HEK293 (cell line): ENCODE data around the gene SLC25A24.

Source experiments
- CTCF ChIA-PET: fragments of 350-600 bp; formaldehyde crosslinking; extraction: SDS; loops from one replicate; lab custom pipeline; 2021; ENCODE audit warnings: antibody characterized with exemption; lab: Yijun Ruan, JAX
- POLR2A ChIA-PET: fragments of 300-600 bp; formaldehyde crosslinking; extraction: SDS; loops from one replicate; lab custom pipeline; 2020; ENCODE audit warnings: antibody characterized with exemption, inconsistent platforms; lab: Yijun Ruan, JAX
- H3K27ac ChIP-seq: fragments of 200-500 bp; sonication (Bioruptor generic); 2 replicates; pipeline ENCODE4 v1.5.1; 2014; ENCODE audit warnings: low read depth, low read length, control low read depth, inconsistent platforms; ENCODE audit errors: extremely low read depth
- H3K36me3 ChIP-seq, 2 experiments: fragments of 200-500 bp in 1 of 2; sonication (Bioruptor generic) in 1 of 2; 1 replicate in 1 of 2; 2 replicates in 1 of 2; pipeline ENCODE4 v1.5.1; 2014 to 2017; ENCODE audit warnings: inconsistent platforms in 2 of 2, low read length in 2 of 2; ENCODE audit not compliant: control insufficient read depth in 2 of 2, insufficient read depth in 1 of 2
- H3K4me1 ChIP-seq: fragments of 200-500 bp; sonication (Bioruptor generic); 2 replicates; pipeline ENCODE4 v1.5.1; 2014; ENCODE audit warnings: mild to moderate bottlenecking, low read length, inconsistent platforms; ENCODE audit not compliant: control insufficient read depth, insufficient read depth
- H3K4me3 ChIP-seq: 2 replicates; pipeline ENCODE4 v1.5.1; 2011; ENCODE audit warnings: low read depth, mild to moderate bottlenecking, control low read depth, low read length, moderate library complexity
- H3K9me3 ChIP-seq: fragments of 200-500 bp; sonication (Bioruptor generic); 2 replicates; pipeline ENCODE4 v1.5.1; 2014; ENCODE audit warnings: low read depth, low read length, inconsistent platforms; ENCODE audit not compliant: control insufficient read depth, insufficient read depth
- BCL11A ChIP-seq: fragments of 450-650 bp; formaldehyde crosslinking; IDR thresholded peaks from 2 replicates; pipeline ENCODE4 v1.5.1; 2016; ENCODE audit warnings: low read depth, missing biosample characterization, missing genetic modification characterization
- GLIS1 ChIP-seq: fragments of 450-650 bp; formaldehyde crosslinking; IDR thresholded peaks from 2 replicates; pipeline ENCODE4 v1.5.1; 2016; ENCODE audit warnings: missing biosample characterization, missing genetic modification characterization
- HOXC10 ChIP-seq: sonication (generic); formaldehyde crosslinking; IDR thresholded peaks from 2 replicates; pipeline ENCODE4 v1.8.1; 2023; ENCODE audit warnings: mild to moderate bottlenecking, missing genetic modification reagents
- MZF1 ChIP-seq: fragments of 450-650 bp; formaldehyde crosslinking; IDR thresholded peaks from 2 replicates; pipeline ENCODE4 v1.5.1; 2017; ENCODE audit warnings: missing biosample characterization, missing genetic modification characterization, borderline replicate concordance
- PRDM2 ChIP-seq: fragments of 450-650 bp; formaldehyde crosslinking; IDR thresholded peaks from 2 replicates; pipeline ENCODE4 v1.5.1; 2016; ENCODE audit warnings: missing biosample characterization, missing genetic modification characterization, borderline replicate concordance
- SCRT2 ChIP-seq: fragments of 450-650 bp; formaldehyde crosslinking; IDR thresholded peaks from 2 replicates; pipeline ENCODE4 v1.5.1; 2016; ENCODE audit warnings: missing biosample characterization, missing genetic modification characterization
- ZNF121 ChIP-seq: fragments of 450-650 bp; formaldehyde crosslinking; IDR thresholded peaks from 2 replicates; pipeline ENCODE4 v1.5.1; 2016; ENCODE audit warnings: missing biosample characterization, missing genetic modification characterization
- ZNF133 ChIP-seq: fragments of 450-650 bp; formaldehyde crosslinking; IDR thresholded peaks from 2 replicates; pipeline ENCODE4 v1.5.1; 2016; ENCODE audit warnings: missing biosample characterization, missing genetic modification characterization
- ZNF146 ChIP-seq: fragments of 450-650 bp; formaldehyde crosslinking; IDR thresholded peaks from 2 replicates; pipeline ENCODE4 v1.5.1; 2016; ENCODE audit warnings: missing biosample characterization, missing genetic modification characterization
- ZNF148 ChIP-seq: fragments of 450-650 bp; formaldehyde crosslinking; IDR thresholded peaks from 2 replicates; pipeline ENCODE4 v1.5.0; 2017; ENCODE audit warnings: missing biosample characterization, missing genetic modification characterization, borderline replicate concordance
- ZNF169 ChIP-seq: fragments of 450-650 bp; formaldehyde crosslinking; IDR thresholded peaks from 2 replicates; pipeline ENCODE4 v1.5.1; 2016; ENCODE audit warnings: missing biosample characterization, missing genetic modification characterization
- ZNF26 ChIP-seq: fragments of 450-650 bp; formaldehyde crosslinking; IDR thresholded peaks from 2 replicates; pipeline ENCODE4 v1.5.1; 2016; ENCODE audit warnings: missing biosample characterization, missing genetic modification characterization
- ZNF324 ChIP-seq: fragments of 450-650 bp; formaldehyde crosslinking; IDR thresholded peaks from 2 replicates; pipeline ENCODE4 v1.5.1; 2016; ENCODE audit warnings: missing biosample characterization, missing genetic modification characterization
- ZNF530 ChIP-seq: fragments of 450-650 bp; formaldehyde crosslinking; IDR thresholded peaks from 2 replicates; pipeline ENCODE4 v1.5.1; 2016; ENCODE audit warnings: low read depth, missing biosample characterization, missing genetic modification characterization
- ZNF548 ChIP-seq: fragments of 450-650 bp; formaldehyde crosslinking; IDR thresholded peaks from 2 replicates; pipeline ENCODE4 v1.5.1; 2016; ENCODE audit warnings: missing biosample characterization, missing genetic modification characterization
- ZNF639 ChIP-seq: fragments of 450-650 bp; formaldehyde crosslinking; IDR thresholded peaks from 2 replicates; pipeline ENCODE4 v1.5.1; 2016; ENCODE audit warnings: missing biosample characterization, missing genetic modification characterization
- ZNF701 ChIP-seq: fragments of 450-650 bp; formaldehyde crosslinking; IDR thresholded peaks from 2 replicates; pipeline ENCODE4 v1.5.1; 2016; ENCODE audit warnings: missing biosample characterization, missing genetic modification characterization
- ZSCAN30 ChIP-seq: fragments of 450-650 bp; IDR thresholded peaks from 2 replicates; pipeline ENCODE4 v1.5.1; 2018; ENCODE audit warnings: missing biosample characterization, mild to moderate bottlenecking, missing genetic modification characterization, moderate library complexity

SLC25A24 gene

GRCh38 chr1:108100148-108100547 is 100.0 kb downstream of the SLC25A24 start:
- POLR2A ChIA-PET: no interaction called here
- H3K9me3 ChIP-seq: no peaks in the 10 kb centered on the region
- CTCF ChIA-PET: no interaction called here
- H3K27ac ChIP-seq: no peak overlapping the region
- no peak overlapping the region for H3K4me3 ChIP-seq
- no peak for TF ChIP-seq BCL11A (tag by site-specific recombination)
- no peak for TF ChIP-seq ZNF148 (tag by site-specific recombination)
- TF ChIP-seq ZNF548 (tag by site-specific recombination): no peak
- TF ChIP-seq MZF1 (tag by site-specific recombination): no peak
- TF ChIP-seq ZNF121 (tag by site-specific recombination): no peak
- H3K36me3 ChIP-seq: no peaks in the 10 kb centered on the region
- no peaks in the 10 kb centered on the region for H3K4me1 ChIP-seq

- no peak overlapping the region for H3K4me3 ChIP-seq
- H3K27ac ChIP-seq: no peak overlapping the region
- no peaks in the 10 kb centered on the region for H3K36me3 ChIP-seq
- H3K9me3 ChIP-seq: no peaks in the 10 kb centered on the region
- H3K4me1 ChIP-seq: no peaks in the 10 kb centered on the region
- POLR2A ChIA-PET: no interaction called here
- CTCF ChIA-PET: interaction anchor here (1.3 kb wide), 1 partner anchor 29 kb away, joined by 4 read pairs; no protein-coding TSS in a partner anchor
- TF ChIP-seq ZNF530 (tag by site-specific recombination) (no peak), ZNF324 (tag by site-specific recombination) (no peak), ZSCAN30 (tag by site-specific recombination) (no peak), ZNF133 (tag by site-specific recombination) (no peak)
Observed at GRCh38 chr1:108097018-108097417, 103.1 kb downstream of the SLC25A24 start.

GRCh38 chr1:108096089-108096488 is 104.1 kb downstream of the SLC25A24 start:
- Histone ChIP-seq H3K4me1 (no peaks in the 10 kb centered on the region), H3K36me3 (no peaks in the 10 kb centered on the region), H3K4me3 (no peak overlapping the region), H3K9me3 (no peaks in the 10 kb centered on the region), H3K27ac (no peak overlapping the region)
- POLR2A ChIA-PET: no interaction called here
- CTCF ChIA-PET: interaction anchor here (1.3 kb wide), 1 partner anchor 30 kb away, joined by 4 read pairs; no protein-coding TSS in a partner anchor
- TF ChIP-seq GLIS1 (tag by site-specific recombination): no peak
- no peak for TF ChIP-seq ZNF26 (tag by site-specific recombination)
- TF ChIP-seq ZNF169 (tag by site-specific recombination): no peak
- no peak for TF ChIP-seq HOXC10 (CRISPR knock-in tag)
- TF ChIP-seq SCRT2 (tag by site-specific recombination): no peak
- TF ChIP-seq ZNF148 (tag by site-specific recombination): no peak
- no peak for TF ChIP-seq ZNF701 (tag by site-specific recombination)
- no peak for TF ChIP-seq ZNF639
- TF ChIP-seq PRDM2 (tag by site-specific recombination): no peak
- TF ChIP-seq ZNF146 (tag by site-specific recombination): no peak
